Sigmoid colon (tissue), 4 donors: Measurements from ENCODE around the gene APBB3.

Source experiments
- EP300 ChIP-seq, 4 donors: sonication (generic); formaldehyde crosslinking; IDR thresholded peaks; one replicate each; pipeline ENCODE4 v1.6.1; 2017; ENCODE audit warnings: antibody characterized with exemption in 4 of 4
- POLR2A ChIP-seq, 2 donors: fragments of 450-650 bp; IDR thresholded peaks; one replicate each; pipeline ENCODE4 v1.6.1; 2016; ENCODE audit warnings: antibody characterized with exemption in 2 of 2, mild to moderate bottlenecking in 2 of 2, moderate library complexity in 2 of 2
- TF ChIP-seq, protein P1 (sequence below), 4 experiments: fragments of 450-650 bp in 3 of 4; fragments of 200-600 bp in 1 of 4; IDR thresholded peaks; one replicate each; pipeline ENCODE4 v1.5.1; 2016 to 2019; ENCODE audit warnings: antibody characterized with exemption in 4 of 4, mild to moderate bottlenecking in 3 of 4, moderate library complexity in 2 of 4

DNA sequence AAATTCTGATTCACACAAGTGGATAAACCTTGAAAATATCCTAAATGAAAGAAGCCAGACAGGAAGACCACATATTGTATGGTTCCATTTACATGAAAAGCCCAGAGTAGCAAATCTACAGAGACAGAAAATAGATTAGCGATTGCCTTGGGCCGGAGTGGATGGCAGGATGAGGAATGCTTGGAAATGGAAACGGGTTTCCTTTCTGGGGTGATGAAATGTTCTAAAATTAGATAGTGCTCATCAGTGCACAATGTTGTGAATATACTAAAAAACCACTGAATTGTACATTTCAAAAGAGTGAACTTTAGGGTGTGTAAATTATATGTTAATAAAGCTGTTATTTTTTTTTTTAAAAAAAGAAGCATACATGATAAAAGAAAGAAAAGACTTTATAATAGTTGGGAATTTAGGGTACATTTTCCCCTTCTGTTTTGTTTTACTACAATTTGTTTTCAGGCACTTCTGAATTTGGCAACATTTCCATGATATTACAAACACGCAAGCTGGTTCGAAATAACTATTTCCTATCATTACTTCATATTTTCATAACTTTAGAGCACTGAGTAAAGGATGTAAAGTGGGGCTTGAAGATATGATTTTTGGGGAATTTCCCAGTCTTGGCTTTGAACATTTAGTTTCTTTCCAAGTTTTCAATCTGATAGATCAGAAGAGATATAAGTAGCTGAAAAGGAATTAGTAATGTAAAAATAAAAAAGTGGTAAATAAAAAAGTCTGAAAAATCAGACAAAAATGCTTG is 24.1 kb upstream of the APBB3 start:
- TF ChIP-seq POLR2A (IDR thresholded peaks at IDR 0.05), result no peak
- TF ChIP-seq, protein P1, sequence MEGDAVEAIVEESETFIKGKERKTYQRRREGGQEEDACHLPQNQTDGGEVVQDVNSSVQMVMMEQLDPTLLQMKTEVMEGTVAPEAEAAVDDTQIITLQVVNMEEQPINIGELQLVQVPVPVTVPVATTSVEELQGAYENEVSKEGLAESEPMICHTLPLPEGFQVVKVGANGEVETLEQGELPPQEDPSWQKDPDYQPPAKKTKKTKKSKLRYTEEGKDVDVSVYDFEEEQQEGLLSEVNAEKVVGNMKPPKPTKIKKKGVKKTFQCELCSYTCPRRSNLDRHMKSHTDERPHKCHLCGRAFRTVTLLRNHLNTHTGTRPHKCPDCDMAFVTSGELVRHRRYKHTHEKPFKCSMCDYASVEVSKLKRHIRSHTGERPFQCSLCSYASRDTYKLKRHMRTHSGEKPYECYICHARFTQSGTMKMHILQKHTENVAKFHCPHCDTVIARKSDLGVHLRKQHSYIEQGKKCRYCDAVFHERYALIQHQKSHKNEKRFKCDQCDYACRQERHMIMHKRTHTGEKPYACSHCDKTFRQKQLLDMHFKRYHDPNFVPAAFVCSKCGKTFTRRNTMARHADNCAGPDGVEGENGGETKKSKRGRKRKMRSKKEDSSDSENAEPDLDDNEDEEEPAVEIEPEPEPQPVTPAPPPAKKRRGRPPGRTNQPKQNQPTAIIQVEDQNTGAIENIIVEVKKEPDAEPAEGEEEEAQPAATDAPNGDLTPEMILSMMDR (IDR thresholded peaks at IDR 0.05), result no peak
- TF ChIP-seq EP300 (IDR thresholded peaks at IDR 0.05), result no peak
